C1 segment of cervical spinal cord (tissue), 14 donors: Measurements from ENCODE around the gene FAM43B.
A peak's percentile ranks its signal among the peaks of the same experiment; 100 is the strongest.
"Not testable (repeated sequence)": the region's sequence is repeated elsewhere in the genome, so short reads cannot be mapped to it uniquely, and the experiment has no call there.

Experiments
- DNase-seq, 14 donors: peaks; one replicate each; lab custom pipeline; 2025; lab: John Stamatoyannopoulos, UW

The FAM43B gene

DNA sequence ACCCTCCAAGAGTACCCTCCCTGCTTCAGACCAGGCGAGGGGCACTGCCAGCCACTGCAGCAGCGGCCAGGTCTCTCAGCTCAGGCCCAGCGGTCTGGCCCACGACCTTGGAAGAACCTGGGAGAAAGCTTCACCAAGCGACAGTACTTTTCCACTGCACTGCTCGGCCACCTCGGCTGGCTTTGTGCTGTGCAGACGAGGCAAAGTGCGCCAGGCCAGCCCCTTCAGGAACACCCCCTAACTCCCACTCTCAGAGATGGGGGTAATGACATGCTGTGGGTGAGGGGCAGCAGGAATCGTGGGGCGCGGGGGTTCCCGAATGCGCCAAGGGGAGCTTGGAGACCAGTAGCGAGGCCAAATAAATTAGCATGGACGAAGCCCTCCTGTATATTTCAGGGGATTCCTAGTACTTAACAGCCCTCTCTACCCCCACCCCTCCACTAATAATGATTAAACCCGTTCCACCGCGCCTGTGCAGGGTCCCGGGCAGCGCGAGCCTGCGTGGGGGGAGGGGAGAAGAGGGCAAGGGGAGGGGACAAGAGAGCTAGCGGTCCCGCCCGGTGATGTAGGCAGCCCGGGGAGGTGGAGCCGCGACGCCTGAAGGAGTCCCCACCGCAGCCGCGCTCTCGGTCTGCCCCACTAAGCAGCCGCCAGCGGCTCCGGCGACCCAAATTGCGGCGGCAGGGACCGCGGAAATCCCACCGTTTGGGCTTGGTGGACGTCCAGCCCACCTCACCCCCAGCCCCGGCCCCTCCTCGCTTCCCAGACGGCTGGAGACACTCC lies at the start of gene FAM43B:
Gene FAM43B (plus strand): TSS at position 629 of the 783 bp plus-strand sequence. CDS start 401 bp downstream, outside the sequence.
- peak in 11 of 14 donors; percentile 14 to 87 (median 56) for DNase-seq

DNA sequence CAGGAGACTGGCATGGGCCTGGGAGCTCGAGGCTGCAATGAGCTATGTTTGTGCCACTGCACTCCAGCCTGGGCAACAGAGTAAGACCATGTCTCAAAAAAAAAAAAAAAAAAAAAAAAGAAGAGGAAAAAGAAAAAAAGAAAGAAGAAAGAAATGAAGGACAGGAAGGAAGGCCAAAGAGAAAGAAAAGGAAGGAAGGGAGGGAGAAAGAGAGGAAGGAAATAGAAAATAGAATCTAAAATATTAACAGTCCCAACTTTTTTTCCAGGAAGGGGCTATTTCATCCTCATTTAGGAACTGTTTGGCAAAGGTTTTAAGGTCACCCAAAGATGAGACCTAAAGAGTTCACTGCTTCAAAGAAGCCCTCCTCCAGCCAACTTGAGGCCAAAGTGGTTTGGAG lies 46.9 kb upstream of the FAM43B start:
- DNase-seq = no peak

GRCh38 chr1:20507248-20507563 lies 45.2 kb upstream of the FAM43B start:
- DNase-seq = no peak

DNA sequence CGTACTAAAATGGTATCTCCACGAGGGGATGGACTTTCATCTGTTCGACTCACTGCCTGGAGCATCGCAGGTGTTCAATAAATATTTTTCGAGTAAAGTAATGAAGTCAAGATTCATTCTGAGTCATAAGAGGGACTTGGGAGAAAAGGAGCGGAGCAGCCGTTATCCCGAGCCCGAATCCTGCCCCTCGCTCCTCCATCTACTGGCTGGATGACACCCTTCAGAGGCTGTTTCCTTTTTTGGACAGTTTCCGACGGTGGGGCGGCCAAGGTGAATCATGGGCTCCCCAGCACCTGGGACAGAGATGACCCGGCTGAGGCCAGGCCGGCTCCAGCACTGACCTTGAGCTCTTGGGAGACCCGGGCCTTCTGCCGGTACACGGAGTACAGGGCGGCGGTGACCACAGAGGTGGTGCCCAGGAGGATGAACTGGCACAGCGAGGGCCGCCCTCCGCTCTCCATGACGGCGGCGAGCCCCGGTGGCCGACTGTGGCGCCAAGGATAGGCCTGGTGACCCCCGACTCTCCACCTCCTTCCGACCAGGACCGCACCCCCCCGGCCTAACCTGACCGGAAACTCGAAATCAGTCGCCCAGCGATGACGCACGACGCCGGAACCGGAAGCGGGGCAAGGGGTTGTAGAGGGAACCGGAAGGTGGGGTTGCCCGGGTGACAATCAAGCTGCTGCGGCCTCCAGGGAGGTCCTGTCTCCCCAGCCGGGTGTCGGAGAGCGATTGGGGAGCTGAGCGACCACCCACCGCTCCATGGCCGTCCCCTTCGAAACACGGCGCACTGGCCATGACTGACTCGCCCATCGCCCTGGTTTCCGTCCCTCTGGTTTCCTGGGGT lies 44.6 kb upstream of the FAM43B start, which contains the start of gene MUL1:
Gene MUL1 (minus strand): TSS at position 588 of the 847 bp plus-strand sequence. CDS start 127 bp downstream, at position 461.
- peak; percentile 66 to 97 (median 92) for DNase-seq

DNA sequence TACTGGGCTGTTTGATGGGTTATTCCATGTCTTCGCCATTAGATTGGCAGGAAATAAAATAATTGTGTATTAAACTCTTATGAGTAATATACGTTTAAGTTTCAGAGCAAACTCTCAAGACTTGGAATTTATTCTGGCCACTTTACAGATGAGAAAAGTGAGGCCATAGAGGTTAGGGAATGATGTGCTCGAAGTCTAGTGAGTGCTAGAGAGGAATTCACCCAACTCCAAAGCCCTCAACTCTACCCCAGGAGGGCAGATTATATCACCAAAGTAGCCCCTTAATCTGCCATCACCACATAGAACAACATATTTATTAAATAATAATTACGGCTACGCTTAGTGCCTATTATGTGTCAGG lies 44.0 kb upstream of the FAM43B start:
- no peak for DNase-seq

- DNase-seq = no peak
Measured at GRCh38 chr1:20511518-20512428, 40.6 kb upstream of the FAM43B start.

GRCh38 chr1:20519609-20520262 lies 32.6 kb upstream of the FAM43B start:
- DNase-seq = not testable (repeated sequence)

DNA sequence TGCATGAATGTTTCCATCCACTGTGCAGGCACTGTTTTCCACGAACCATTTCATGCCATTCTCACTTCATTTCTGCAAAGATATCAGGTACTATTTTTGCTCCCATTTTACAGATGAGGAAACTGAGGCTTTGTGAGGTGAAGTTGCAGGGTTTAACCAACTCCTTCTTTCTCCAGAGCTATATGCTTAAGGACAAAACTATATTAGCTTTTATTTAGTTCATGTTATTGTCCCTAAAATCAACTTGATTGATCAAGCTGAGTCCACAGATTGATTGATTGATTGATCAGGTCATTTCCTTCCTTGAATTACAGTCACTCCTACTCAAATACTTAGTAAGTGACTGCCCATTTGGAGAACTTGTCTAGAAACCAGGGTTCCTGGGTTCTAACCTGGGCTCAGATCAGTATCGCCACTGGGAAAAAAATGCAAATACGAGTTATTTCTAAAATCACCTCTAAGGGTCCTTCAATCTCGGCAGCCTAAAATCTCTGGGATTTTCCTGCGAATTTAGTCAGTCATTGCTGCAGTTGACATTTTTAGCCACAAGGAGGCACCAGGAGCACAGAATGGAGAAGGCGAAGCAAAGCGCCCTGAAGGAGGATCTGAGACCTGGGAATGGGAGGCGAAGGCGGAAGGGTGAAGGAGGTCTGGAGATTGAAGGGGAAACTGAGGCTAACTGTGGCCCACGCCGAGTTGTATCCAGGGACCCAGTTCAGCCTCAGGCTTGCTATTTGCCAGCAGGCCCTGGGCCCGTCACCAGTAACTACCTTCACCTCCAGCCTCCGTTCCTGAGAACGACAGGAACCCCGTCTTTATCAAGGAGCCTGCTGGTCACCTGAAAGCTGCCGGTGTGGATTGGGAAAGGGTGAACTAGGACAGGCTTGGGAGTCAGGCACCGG lies 30.2 kb upstream of the FAM43B start:
- peak; percentile 2 to 53 (median 22) for DNase-seq

DNA sequence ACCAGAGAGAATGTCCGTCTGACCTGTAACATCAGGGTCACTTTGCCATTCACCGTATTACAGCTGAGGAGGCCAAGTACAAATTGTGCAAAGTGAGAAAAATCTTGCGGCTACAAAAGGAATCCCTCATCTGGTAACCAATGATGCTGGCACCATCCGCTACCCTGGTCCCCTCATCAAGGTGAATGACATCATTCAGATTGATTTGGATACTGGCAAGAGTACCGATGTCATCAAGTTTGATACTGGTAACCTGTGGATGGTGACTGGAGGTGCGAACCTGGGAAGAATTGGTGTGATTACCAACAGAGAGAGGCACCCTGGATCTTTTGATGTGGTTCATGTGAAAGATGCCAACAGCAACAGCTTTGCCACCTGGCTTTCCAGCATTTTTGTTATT lies 26.1 kb upstream of the FAM43B start:
- DNase-seq = no peak

DNA sequence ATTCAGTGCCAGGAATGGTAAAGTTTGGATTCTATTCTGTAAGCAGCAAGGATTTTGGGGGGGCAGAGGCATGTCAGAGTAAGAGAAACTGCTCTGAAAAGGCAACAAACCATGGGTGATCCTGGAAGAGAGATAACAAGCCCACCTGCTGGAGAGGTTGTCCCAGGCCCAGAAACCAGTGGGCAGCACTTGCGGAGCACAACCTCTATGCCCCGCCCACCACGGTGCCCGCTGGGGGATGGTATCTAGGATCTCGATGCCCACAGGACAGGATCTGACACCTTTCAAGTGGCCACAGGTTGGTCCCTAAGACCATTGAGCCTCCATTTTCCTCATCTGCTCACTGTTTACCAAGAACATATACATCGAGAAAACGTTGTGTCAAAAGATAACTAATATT lies 24.2 kb upstream of the FAM43B start:
- DNase-seq = no peak

GRCh38 chr1:20530306-20530705 lies 22.1 kb upstream of the FAM43B start:
- no peak for DNase-seq

DNA sequence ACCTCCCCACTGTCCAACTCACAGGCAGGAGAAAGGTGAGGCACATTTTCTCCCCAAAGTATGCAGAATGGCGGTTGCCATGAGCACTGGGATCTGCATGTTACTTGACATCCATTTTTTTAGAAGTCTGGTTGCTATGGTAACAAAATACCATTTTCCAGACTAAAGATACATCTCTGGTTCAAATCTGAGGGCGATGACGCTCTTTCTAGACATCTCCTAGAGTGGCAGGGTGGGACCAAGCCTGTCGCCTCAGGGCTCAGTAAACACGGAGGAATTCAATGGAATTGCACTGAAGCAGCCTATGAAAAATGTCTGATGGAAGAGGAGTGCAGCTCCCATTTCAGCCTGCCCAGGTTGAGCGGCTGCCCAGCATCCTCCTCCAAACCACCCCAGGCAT lies 21.5 kb upstream of the FAM43B start:
- no peak for DNase-seq

GRCh38 chr1:20533635-20534034 lies 18.7 kb upstream of the FAM43B start:
- DNase-seq = no peak

DNA sequence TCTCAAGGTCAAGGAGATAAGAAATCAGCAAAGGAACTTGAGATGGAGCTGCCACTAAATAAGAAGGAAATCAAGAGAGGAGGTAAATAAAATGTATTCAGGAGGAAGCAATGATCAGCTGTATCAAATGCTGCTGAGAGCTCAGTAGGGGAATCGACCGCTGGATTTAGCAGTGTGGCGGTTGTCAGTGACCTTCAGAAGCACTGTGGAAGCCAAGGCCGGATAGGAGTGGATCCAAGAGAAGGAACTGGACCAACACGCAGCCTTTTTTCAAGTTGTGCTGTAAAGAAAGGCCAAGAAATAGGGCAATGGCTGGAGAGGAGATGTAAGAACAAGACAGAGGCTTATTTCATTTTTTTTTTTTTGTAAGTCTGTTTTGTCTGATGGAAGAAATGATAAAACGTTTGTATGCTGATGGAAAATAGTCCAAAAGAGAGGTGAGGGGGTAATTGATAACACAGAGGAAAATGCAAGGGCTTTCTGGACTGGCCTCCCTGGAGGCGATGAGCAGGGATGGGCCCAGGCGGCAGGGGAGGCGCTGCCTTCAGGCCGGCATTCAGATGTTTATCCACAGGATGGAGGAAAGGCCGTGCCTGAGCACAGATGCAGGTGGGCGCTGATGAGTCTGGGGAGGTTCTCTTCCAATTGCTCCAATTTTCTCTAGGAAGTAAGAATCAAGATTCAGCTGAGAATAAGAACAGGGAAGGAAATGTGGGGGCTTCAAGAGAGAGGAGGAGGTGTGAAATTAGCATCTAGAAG lies 17.5 kb upstream of the FAM43B start:
- no peak for DNase-seq

- no peak for DNase-seq
Measured at GRCh38 chr1:20538227-20538626, 14.1 kb upstream of the FAM43B start.

GRCh38 chr1:20538760-20539551 lies 13.4 kb upstream of the FAM43B start:
- DNase-seq = no peak

DNA sequence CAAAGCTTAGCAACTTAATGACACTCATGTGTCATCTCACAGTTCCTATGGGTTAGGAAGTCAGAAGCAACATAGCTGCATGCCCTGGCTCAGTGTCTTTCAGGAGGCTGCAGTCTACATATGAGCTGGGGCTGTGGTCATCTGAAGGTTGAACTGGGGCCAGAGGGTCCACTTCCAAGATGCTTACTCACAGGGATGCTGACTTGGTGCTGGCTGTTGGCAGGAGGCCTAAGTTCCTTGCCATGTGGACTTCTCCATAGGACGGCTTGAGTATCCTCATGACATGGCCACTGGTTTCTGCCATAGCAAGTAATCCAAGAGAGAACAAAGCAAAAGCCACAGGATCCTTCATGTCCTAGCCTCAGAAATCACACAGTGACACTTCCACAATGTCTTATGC lies 12.1 kb upstream of the FAM43B start:
- DNase-seq = no peak

DNA sequence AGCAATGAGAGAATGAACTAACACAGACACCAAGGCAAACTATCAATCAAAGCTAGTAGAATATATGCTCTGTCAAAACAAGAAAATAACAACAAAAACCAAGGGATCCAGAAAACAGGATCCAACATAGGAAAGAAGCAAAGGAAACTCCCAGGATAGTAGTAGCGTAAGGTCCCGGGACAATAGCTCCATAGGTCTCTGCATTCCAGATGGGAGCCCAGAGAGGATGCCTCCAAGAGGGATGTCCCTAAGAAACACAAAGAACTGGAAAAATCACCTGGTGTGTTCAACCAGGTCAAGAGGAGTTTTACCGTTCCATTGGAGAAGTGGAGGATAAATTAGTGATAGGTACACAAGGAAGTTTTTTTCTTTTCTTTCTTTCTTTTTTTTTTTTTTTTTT lies 5.7 kb upstream of the FAM43B start:
- no peak for DNase-seq

DNA sequence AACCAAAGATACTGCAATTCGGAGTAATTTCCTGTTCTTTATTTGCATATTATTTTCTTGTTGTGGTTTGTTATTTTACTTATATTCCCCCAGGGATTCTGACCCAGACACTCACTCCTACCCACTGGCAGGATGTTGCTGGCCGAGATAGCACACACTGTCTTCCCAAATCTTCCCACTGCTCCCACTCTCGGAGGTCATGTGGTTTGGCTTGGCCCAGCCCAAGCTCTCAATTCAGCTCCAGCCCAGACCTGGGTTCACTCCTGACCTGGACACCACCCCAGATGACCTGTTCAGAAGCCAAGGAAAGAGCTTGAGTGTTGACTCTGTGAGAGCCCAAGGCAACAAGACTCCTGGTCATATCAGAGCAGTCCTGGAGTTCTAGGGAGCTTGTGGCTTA lies 1.2 kb upstream of the FAM43B start:
- DNase-seq = no peak
